ENCODE measurements around the gene MEIS2. TPM values are rescaled to one million over a fixed set of nuclear protein-coding genes. Genes with fewer than 3 reads are reported as not detected.

The MEIS2 gene
- total and polyA plus RNA-seq, 2 experiments from 2014 or later: 0.27 TPM; not detected in 1

GRCh38 chr15:37138591-37139215 lies 38.4 kb upstream of the MEIS2 start (continued):
- TF ChIP-seq CTCF (conservative IDR thresholded peaks at IDR 0.05; ENCODE audit: low read depth in 2 of 2) (no peak), NANOG (IDR thresholded peaks at IDR 0.05; ENCODE audit: borderline replicate concordance) (no peak), JUNB (IDR thresholded peaks at IDR 0.05; ENCODE audit: unreplicated experiment) (no peak), POLR2AphosphoS5 (IDR thresholded peaks at IDR 0.05; ENCODE audit: low read depth) (no peak), ZNF114 (CRISPR knock-in tag; IDR thresholded peaks at IDR 0.05) (no peak), ETS1 (IDR thresholded peaks at IDR 0.05) (no peak), EZH2 (IDR thresholded peaks at IDR 0.05; ENCODE audit: low read depth, unreplicated experiment) (no peak), REST (IDR thresholded peaks at IDR 0.05; ENCODE audit: unreplicated experiment) (no peak)

GRCh38 chr15:37137221-37137620 lies 36.9 kb upstream of the MEIS2 start:
- Histone ChIP-seq H3K4me3 (no peak overlapping the region), H3K4me2 (no peak overlapping the region), H3K79me2 (replicated peaks; ENCODE audit: insufficient read depth) (no peaks in the 10 kb centered on the region), H3F3A (replicated peaks; ENCODE audit: low read depth) (no peaks in the 10 kb centered on the region), H3K36me3 (ENCODE audit: insufficient read depth) (no peaks in the 10 kb centered on the region), H2AFZ (no peak overlapping the region), H4K20me1 (replicated peaks; ENCODE audit: insufficient read depth) (no peaks in the 10 kb centered on the region), H3K9me2 (ENCODE audit: insufficient read depth) (no peaks in the 10 kb centered on the region), H3K27me3 (ENCODE audit: insufficient read depth) (no peaks in the 10 kb centered on the region), H3K4me1 (ENCODE audit: insufficient read depth) (0 out of 2 replicates have a peak, but pooled peaks cover 6% of the 10 kb centered on the region), H3K27ac (ENCODE audit: low read depth) (no peak overlapping the region)
- TF ChIP-seq JUNB (IDR thresholded peaks at IDR 0.05; ENCODE audit: unreplicated experiment): no peak
- TF ChIP-seq ETS1 (IDR thresholded peaks at IDR 0.05): no peak
- TF ChIP-seq ZNF462 (CRISPR knock-in tag; IDR thresholded peaks at IDR 0.05): no peak
- TF ChIP-seq CREB1 (CRISPR knock-in tag; IDR thresholded peaks at IDR 0.05; ENCODE audit: low read depth): no peak
- peaks cover 10% of the 10 kb centered on the region for H3K4me1 Mint-ChIP-seq
- DNase-seq (ENCODE audit: low spot score): no peak
- H3K27me3 Mint-ChIP-seq (ENCODE audit: insufficient read depth, low read depth, poor library complexity): no peaks in the 10 kb centered on the region
- H3K27ac Mint-ChIP-seq: no peak overlapping the region
- H3K36me3 Mint-ChIP-seq (ENCODE audit: low read depth): no peaks in the 10 kb centered on the region
- H3K4me3 Mint-ChIP-seq: no peak overlapping the region
- no peak for ATAC-seq
- no peaks in the 10 kb centered on the region for H3K9me3 Mint-ChIP-seq
